Measurements from ENCODE around the gene SNED1.

Gene SNED1

GRCh38 chr2:240953426-240954410 lies 44.7 kb upstream of the SNED1 start:
- no peak for TF ChIP-seq CTCF (IDR thresholded peaks at IDR 0.05; ENCODE audit: insufficient read depth, low read length, missing control alignments)
- no peak overlapping the region for H3K4me3 ChIP-seq (ENCODE audit: low read depth, low read length)
- ChIA-PET POLR2A (no interaction called here), CTCF (no interaction called here)
- no peak for DNase-seq (ENCODE audit: low read depth, low spot score)

GRCh38 chr2:240954436-240955305 lies 43.7 kb upstream of the SNED1 start:
- POLR2A ChIA-PET: no interaction called here
- TF ChIP-seq CTCF (IDR thresholded peaks at IDR 0.05; ENCODE audit: insufficient read depth, low read length, missing control alignments): no peak
- CTCF ChIA-PET: interaction anchor here (1.1 kb wide), 1 partner anchor 41 kb away, joined by 3 read pairs; no protein-coding TSS in a partner anchor
- no peak for DNase-seq (ENCODE audit: low read depth, low spot score)
- H3K4me3 ChIP-seq (ENCODE audit: low read depth, low read length): no peak overlapping the region

GRCh38 chr2:240955306-240956170 lies 42.9 kb upstream of the SNED1 start:
- CTCF ChIA-PET: interaction anchor here (1.1 kb wide), 1 partner anchor 42 kb away, joined by 3 read pairs; no protein-coding TSS in a partner anchor
- TF ChIP-seq CTCF (IDR thresholded peaks at IDR 0.05; ENCODE audit: insufficient read depth, low read length, missing control alignments): no peak
- no peak overlapping the region for H3K4me3 ChIP-seq (ENCODE audit: low read depth, low read length)
- POLR2A ChIA-PET: no interaction called here
- DNase-seq (ENCODE audit: low read depth, low spot score): no peak

- no peak overlapping the region for H3K4me3 ChIP-seq (ENCODE audit: low read depth, low read length)
- TF ChIP-seq CTCF (IDR thresholded peaks at IDR 0.05; ENCODE audit: insufficient read depth, low read length, missing control alignments): no peak
- no peak for DNase-seq (ENCODE audit: low read depth, low spot score)
- POLR2A ChIA-PET: no interaction called here
- CTCF ChIA-PET: no interaction called here
These were observed 42.1 kb upstream of the SNED1 start for GRCh38 chr2:240956171-240956934.

GRCh38 chr2:240956935-240957655 lies 41.3 kb upstream of the SNED1 start:
- H3K4me3 ChIP-seq (ENCODE audit: low read depth, low read length): no peak overlapping the region
- no peak for DNase-seq (ENCODE audit: low read depth, low spot score)
- POLR2A ChIA-PET: no interaction called here
- CTCF ChIA-PET: no interaction called here
- no peak for TF ChIP-seq CTCF (IDR thresholded peaks at IDR 0.05; ENCODE audit: insufficient read depth, low read length, missing control alignments)
